ENCODE results near the gene THBS4.
"Not testable (repeated sequence)": the region's sequence is repeated elsewhere in the genome, so short reads cannot be mapped to it uniquely, and the experiment has no call there.

Gene THBS4

DNA sequence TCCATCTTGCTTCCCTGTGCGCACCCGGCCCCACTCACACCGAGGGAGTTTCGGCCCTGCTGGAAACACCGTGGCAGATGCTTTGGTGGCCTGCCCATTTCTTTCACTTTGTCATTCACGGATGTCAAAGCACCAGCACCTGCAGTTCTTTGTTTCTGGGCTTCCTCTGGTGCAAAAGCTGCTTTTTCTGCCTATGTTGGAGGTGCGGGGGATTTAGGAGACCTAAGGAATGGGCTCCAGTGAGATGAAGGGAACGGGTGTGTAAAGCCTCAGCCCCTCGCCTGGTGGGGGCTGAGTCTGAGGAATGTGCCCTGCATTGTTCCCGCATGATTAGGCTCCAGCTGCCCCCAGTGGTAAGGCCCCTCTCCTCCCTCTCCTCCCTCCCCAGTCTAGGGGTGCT, 62.3 kb downstream of the THBS4 start:
- H3K27me3 ChIP-seq: no peaks in the 10 kb centered on the region
- DNase-seq: no peak
- H3K9me3 ChIP-seq: no peaks in the 10 kb centered on the region
- TF ChIP-seq, protein P1, sequence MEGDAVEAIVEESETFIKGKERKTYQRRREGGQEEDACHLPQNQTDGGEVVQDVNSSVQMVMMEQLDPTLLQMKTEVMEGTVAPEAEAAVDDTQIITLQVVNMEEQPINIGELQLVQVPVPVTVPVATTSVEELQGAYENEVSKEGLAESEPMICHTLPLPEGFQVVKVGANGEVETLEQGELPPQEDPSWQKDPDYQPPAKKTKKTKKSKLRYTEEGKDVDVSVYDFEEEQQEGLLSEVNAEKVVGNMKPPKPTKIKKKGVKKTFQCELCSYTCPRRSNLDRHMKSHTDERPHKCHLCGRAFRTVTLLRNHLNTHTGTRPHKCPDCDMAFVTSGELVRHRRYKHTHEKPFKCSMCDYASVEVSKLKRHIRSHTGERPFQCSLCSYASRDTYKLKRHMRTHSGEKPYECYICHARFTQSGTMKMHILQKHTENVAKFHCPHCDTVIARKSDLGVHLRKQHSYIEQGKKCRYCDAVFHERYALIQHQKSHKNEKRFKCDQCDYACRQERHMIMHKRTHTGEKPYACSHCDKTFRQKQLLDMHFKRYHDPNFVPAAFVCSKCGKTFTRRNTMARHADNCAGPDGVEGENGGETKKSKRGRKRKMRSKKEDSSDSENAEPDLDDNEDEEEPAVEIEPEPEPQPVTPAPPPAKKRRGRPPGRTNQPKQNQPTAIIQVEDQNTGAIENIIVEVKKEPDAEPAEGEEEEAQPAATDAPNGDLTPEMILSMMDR (IDR thresholded peaks at IDR 0.05; ENCODE audit: low read depth, low read length): no peak
- H3K36me3 ChIP-seq: no peaks in the 10 kb centered on the region
- peaks cover 8% of the 10 kb centered on the region for H3K4me1 ChIP-seq
- no peak overlapping the region for H3K4me3 ChIP-seq (ENCODE audit: low read depth, low read length)

DNA sequence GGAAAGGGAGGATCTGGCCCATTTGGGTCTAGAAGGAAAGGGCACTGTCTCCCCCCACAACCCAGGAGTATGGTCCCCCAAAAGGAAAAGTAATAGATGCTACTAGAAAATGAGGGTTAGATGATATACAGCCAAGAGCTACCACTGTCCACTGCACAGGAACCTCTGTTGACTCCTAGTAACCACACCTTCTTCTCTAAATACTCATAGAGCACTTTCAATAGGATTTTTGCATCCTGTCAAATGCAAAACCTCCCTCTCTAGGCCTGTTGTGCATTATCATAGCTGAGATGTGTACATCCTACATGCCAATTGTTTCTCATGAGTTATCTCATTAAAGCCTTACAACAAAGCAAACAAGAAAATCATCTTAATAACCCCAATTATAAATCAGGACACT, 66.8 kb downstream of the THBS4 start:
- H3K4me1 ChIP-seq: no peaks in the 10 kb centered on the region; the same call in 1 of the 2 replicates
- H3K4me3 ChIP-seq (ENCODE audit: low read depth, low read length): no peak overlapping the region
- H3K9me3 ChIP-seq: no peaks in the 10 kb centered on the region
- no peak for DNase-seq
- no peaks in the 10 kb centered on the region for H3K27me3 ChIP-seq
- no peaks in the 10 kb centered on the region for H3K36me3 ChIP-seq
- TF ChIP-seq, protein P1 (IDR thresholded peaks at IDR 0.05; ENCODE audit: low read depth, low read length): no peak

DNA sequence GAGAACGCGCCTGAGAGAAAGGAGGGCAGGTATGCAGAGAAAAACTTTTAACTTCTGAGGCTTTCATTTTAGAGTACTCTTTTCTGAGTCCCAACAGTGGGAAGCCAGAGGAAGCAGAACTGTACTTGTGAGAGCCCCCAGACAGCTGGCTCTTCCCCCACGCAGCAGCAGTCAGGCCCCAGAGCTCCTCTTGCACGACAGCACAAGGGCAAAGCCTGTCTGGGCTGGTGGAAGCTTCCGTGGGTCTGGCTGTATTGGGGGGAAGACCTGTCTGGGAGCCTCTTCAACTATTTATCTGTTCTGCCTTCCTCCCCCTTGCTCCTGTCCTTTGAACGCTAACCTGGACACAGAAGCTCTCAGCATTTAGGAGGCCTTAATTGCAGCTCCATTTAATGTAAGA, 68.2 kb downstream of the THBS4 start:
- no peaks in the 10 kb centered on the region; the same call in 1 of the 2 replicates for H3K4me1 ChIP-seq
- TF ChIP-seq, protein P1 (IDR thresholded peaks at IDR 0.05; ENCODE audit: low read depth, low read length): no peak

DNA sequence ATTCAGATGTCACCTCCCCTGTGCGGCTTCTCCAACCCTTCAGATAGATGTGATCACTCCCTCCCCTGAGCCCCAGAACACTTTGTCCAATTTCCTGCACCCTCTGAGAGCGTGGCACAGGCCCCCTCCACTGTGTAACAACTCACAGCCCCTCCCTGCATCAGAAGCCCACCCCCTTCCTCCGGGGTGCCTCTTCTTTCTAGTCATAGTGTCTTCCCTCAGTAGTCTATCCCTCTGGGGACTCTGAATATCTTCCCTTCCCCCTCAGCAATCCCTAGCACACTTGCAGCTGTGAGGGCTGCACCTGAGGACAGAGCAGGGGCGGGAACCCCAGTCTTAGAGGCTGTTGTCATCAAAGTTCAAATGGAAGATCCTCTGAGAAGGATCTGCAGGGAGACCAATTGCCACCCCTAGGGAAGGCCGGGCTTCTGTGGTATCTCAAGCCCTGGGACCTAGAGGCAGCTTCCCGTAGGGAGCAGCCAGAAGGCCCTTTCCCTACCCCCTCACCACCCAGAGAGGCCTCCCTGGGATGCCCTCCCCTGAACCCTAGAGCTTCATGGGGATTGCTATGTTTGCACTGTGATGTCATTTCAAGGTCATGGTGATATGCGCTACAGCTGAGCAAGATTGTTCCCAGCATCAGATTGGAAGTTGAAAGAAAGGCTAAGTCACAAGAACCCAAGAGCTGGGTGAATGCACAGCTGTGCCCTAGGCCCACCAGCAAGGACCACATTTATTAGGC, 70.7 kb downstream of the THBS4 start:
- Histone ChIP-seq H3K4me3 (ENCODE audit: low read depth, low read length) (no peak overlapping the region), H3K9me3 (no peaks in the 10 kb centered on the region), H3K36me3 (no peaks in the 10 kb centered on the region), H3K27me3 (no peaks in the 10 kb centered on the region), H3K4me1 (peaks cover 8% of the 10 kb centered on the region)
- TF ChIP-seq, protein P1 (IDR thresholded peaks at IDR 0.05; ENCODE audit: low read depth, low read length): no peak
- DNase-seq: no peak

More for the DNA sequence above, 68.2 kb downstream of the THBS4 start:
- DNase-seq: no peak
- Histone ChIP-seq H3K36me3 (no peaks in the 10 kb centered on the region), H3K27me3 (no peaks in the 10 kb centered on the region), H3K4me3 (ENCODE audit: low read depth, low read length) (no peak overlapping the region), H3K9me3 (no peaks in the 10 kb centered on the region)

DNA sequence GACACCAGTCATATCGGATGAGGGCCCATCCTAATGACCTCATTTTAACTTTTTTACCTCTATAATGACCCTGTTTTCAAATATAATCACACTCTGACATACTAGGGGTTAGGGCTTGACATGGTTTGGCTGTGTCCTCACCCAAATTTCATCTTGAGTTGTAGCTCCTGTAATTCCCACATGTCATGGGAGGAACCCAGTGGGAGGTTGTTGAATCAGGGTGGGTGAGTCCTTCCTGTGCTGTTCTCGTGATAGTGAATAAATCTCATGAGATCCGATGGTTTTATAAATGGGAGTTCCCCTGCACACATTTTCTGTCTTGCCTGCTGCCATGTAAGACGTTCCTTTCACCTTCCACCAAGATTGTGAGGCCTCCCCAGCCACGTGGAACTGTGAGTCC, 71.8 kb downstream of the THBS4 start:
- H3K27me3 ChIP-seq: no peaks in the 10 kb centered on the region
- H3K36me3 ChIP-seq: no peaks in the 10 kb centered on the region
- H3K9me3 ChIP-seq: no peaks in the 10 kb centered on the region
- no peak overlapping the region for H3K4me3 ChIP-seq (ENCODE audit: low read depth, low read length)
- peaks cover 11% of the 10 kb centered on the region for H3K4me1 ChIP-seq
- TF ChIP-seq, protein P1 (IDR thresholded peaks at IDR 0.05; ENCODE audit: low read depth, low read length): no peak
- DNase-seq: no peak

DNA sequence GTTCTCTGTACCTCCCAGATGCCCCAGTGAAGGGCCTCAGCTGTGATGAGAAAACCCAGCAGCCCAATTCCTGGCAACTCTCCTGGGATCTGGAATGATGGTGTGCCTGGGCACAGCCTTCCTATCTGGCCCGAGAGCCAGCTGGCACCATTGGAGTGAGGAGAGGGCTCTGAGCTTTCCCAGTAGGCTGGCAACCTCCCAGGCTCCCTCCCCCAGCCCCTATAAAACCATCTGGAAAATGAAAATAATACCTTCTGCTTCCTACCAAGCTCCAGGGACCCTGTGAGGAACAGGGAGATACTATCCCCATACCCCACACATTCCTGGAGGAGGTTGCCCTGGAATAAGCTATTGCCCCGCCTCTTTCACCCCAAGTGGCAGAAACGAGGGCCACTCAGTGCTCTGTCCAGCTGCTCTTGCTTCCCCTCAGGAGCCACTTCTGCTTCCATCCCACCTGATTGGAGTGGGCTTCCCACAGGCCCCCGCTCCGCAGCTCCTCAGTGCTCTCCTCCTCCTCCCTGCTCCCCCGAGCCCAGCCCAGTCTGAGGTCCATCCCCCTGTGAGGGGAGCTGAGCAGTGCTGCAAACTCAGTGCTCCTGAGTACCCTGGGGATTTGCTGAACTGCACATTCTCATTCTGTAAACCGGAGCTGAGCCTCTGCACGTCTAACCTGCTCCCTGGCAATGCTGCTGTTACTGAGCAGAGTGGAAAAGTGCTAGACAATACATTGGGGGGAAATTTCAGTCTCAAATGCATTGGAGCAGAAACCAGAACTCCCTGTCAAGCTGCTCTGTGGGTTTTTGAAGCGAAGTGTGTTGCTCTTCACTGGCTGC, 74.7 kb downstream of the THBS4 start:
- peaks cover 11% of the 10 kb centered on the region for H3K4me1 ChIP-seq
- DNase-seq: peak; percentile 89
- TF ChIP-seq, protein P1 (IDR thresholded peaks at IDR 0.05; ENCODE audit: low read depth, low read length): no peak
- H3K27me3 ChIP-seq: no peaks in the 10 kb centered on the region
- no peaks in the 10 kb centered on the region for H3K9me3 ChIP-seq
- no peaks in the 10 kb centered on the region for H3K36me3 ChIP-seq
- H3K4me3 ChIP-seq (ENCODE audit: low read depth, low read length): peak overlapping the region; percentile 26

DNA sequence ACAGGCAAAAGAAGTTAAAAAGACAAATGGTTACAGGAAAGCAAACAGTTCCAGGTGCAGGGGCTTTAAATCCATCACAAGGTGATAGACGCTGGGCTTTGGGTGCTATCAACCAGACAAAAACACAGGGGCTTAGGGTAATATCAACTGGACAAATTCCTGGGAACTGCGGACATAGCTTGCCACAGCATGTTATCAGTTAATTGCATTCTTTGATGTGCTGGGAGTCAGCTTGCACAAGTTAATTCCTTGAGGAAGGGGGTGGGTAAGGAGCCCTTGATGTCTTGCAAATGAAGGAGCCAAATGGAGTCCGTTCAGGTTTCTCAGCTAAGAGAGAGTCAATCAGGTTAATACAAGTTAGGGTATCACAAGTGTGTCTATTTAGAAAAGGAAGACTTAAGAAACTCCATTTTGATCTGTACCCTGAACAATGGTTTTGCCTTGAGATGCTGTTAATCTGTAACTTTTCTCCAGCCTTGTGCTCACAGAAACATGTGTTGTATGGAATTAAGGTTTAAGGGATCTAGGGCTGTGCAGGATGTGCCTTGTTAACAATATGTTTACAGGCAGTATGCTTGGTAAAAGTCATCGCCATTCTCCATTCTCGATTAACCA, 76.3 kb downstream of the THBS4 start:
- H3K36me3 ChIP-seq, H3K9me3 ChIP-seq, DNase-seq: not testable (repeated sequence)

More for the DNA sequence above, 76.3 kb downstream of the THBS4 start:
- not testable (repeated sequence) for H3K4me3 ChIP-seq (ENCODE audit: low read depth, low read length); H3K27me3 ChIP-seq
- peaks cover 11% of the 10 kb centered on the region for H3K4me1 ChIP-seq
